GM19025 (cell line): ENCODE results near the gene RAB20.
"Not testable (repeated sequence)": the region's sequence is repeated elsewhere in the genome, so short reads cannot be mapped to it uniquely, and the experiment has no call there.

ENCODE experiments used
- ATAC-seq: cut with Tn5 transposase; IDR thresholded peaks from one replicate; pipeline ENCODE4 v1.9.1; 2021; ENCODE audit warnings: mild to moderate bottlenecking, low read depth, moderate library complexity; ENCODE audit not compliant: unreplicated experiment

The RAB20 gene

DNA sequence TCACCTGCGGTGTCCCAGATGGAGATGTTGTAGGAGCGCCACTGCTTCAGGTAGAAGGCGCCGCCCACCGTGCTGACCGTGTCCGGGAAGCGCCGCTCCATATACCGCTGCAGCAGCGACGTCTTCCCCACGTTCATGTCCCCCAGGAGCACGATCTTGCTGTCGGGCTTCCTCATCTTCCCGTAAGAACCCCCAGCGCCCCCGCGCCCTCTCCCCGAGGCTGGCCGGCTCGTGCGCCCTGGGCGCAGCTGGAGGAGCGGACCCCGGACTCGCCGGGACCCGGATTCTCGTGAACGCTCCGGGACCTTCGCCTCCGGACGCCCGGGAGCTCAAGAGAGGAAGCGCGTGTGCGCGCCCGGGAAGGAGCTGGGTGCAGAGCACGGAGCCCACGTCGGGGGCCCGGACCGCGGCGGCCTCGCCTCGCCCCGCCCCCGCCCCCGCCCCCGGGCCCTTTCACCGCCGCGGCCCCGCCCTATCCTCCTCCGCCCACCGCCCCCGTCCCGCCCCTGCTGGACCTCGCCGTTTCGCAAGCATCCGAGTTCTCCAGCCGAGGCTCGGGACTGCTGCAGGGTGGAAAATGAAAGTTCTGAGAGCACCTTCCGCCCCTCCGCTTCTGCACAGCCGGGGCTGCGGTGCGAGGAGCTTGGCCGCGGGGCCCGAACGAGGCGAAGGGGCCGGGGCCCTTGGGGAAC is at the start of gene RAB20:
RAB20 (minus strand) TSS at position 379 of the 692 bp plus-strand sequence; CDS start at position 176, 203 bp downstream.
- ATAC-seq: peak; percentile 60

DNA sequence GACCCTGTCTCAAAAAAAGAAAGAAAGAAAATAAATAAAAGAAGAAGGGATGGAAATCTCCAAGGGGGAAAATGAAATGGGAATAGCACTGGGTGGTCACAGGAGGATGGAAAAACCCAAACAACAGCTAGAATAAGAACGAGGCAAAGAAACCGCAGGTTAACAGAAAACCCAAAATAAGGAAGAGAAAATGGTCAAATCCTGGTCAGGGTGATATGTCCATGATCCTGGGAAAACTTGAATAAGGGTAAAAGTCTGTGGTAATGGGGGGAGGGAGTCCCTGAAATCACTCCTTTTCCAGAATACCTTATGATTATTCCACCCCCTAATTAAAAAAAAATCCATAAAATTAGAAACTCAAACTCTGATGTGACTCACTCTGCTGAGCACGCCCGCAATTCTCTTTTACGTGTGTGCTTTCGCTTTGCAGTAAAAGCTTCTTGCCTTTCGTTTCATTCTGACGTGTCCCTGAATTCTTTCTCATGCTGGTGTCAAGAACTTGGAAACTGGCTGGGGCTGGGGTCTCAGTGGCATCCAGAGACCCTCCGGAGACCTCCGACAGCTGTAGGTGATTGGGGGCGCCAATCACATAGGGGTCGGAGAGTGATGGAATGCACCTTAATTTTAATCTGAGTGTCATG is 49.6 kb upstream of the RAB20 start:
- ATAC-seq: peak; percentile 37

- no peak for ATAC-seq
Observed at GRCh38 chr13:110607675-110608224, 46.2 kb upstream of the RAB20 start.

DNA sequence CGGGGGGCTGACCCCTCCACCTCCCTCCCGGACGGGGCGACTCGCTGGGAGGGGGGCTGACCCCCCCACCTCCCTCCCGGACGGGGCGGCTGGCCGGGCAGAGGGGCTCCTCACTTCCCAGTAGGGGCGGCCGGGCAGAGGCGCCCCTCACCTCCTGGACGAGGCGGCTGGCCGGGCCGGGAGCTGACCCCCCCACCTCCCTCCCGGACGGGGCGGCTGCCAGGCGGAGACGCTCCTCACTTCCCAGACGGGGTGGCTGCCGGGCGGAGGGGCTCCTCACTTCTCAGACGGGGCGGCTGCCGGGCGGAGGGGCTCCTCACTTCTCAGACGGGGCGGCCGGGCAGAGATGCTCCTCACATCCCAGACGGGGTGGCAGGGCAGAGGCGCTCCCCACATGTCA is 44.8 kb upstream of the RAB20 start:
- ATAC-seq: not testable (repeated sequence)

GRCh38 chr13:110605132-110605531 is 43.6 kb upstream of the RAB20 start:
- ATAC-seq: no peak

- no peak for ATAC-seq
Observed at GRCh38 chr13:110600980-110601379, 39.5 kb upstream of the RAB20 start.

DNA sequence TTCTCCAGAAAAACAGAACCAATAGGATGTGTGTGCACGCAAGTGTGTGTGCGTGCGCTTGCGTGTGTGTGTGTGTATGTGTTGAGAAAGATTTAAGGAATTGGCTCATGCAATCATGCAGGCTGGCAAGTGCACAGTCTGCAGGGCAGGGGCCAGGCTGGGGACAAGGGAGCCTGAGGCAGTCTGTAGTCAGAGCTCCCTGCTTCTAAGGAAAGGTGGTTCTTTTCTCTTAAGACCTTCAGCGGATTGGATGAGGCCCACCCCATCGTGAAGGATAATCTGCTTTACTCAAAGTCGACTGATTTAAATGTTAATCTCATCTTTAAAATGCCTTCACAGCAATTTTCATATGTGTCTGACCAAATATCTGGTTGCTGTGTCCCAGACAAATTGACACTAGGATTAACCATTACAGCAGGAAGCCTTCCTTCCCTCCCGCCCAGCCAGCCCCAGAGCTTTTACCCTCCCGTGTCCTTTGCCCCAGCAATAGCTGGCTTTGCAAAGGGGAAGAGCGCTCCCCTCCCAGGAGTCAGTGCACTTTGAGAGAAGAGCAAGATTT is 38.8 kb upstream of the RAB20 start:
- no peak for ATAC-seq

DNA sequence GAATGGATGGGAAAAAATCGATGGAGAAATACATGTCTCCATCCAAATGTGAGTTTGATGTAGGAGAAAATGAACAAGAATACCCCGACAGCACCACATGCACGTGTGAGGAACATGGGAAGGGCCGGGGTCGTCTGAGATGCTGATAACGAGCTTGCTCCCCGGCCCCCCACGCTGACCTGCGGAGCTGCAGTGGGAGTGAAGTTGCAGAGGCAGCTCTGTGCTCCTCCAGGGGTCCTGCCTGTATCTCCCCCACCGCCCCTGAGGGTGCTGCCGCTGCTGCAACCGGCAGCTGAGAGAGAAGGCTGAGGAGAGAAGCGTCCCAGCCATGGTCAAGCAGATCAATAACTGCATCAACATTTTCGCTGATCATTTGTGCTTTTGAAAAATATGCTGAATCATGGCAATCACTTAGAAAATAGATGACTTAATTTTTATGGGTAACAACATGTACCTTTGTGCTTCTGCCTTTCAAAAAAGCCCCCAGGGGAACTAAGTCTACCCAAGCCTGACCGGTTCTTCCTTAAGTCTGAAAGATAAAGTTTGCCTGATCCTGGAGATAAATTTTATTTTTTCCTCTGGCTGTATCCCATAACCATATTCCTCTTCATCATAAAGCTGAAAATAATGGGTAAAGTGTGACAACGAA is 35.6 kb upstream of the RAB20 start:
- no peak for ATAC-seq

- peak; percentile 67 for ATAC-seq
Observed at GRCh38 chr13:110593430-110594130, 32.1 kb upstream of the RAB20 start.

DNA sequence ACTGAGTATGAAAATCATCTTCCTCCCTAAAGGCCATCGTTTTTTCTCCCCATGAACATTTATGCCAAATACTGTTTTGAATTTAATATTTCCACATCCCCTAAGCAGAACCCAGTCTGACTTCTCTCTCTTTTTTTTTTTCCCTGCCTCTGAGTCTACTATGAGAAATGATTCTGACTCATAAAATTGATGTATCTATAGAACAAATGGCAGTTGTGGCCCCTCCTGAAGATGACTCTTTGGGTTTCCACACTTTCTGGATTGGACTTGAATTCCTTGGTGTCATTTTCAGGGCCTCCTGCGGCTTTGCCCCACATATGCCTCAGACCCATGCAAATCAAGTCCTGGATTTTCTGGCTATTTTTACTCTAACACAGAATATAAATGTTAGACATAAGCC is 31.1 kb upstream of the RAB20 start:
- ATAC-seq: no peak

DNA sequence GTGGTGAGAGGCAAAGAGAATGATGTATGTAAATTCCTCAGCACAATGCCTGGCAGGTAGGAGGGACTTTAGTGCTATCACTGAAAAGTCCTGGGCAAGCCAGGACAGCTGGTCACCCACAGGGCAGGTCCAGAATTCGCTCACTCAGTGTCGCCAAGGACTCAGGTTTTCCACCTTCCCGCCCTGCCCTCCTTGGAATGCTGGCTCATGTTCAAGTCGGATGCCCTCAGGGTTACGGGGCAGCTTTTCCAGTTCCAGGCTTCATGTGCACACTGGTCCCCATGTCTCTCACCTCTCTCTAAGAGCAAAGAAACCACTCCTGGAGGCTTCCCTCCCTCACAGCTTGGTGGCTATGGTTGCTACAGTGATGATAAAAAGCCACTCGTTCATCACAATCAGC is 29.1 kb upstream of the RAB20 start:
- no peak for ATAC-seq

DNA sequence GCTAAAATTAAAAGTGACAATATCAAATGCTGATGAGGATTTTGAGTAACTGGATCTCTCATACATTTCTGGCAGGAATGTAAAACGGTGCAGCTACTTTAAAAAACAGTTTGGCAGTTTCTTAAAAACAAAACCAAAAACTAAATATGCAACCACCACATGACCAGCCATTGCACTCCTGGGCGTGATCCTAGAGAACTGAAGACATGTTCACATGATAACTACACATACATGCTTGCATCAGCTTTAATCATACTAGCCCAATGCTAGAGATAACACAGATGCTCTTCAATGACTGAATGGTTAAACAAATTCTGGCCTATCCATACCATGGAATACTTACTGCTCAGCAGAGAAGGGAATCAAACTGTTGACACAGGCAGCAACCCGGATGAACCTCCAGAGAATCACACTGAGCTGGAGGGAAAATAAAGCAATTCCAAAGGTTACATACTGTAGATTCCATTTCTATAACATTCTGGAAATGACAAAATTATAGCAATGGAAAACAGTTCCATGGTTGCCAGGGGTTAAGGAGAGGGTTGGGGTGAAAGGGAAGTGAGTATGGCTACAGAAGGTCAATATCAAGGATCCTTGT is 28.4 kb upstream of the RAB20 start:
- no peak for ATAC-seq

- no peak for ATAC-seq
Observed at GRCh38 chr13:110583178-110583865, 21.8 kb upstream of the RAB20 start.

GRCh38 chr13:110582421-110582954 is 21.0 kb upstream of the RAB20 start:
- no peak for ATAC-seq

DNA sequence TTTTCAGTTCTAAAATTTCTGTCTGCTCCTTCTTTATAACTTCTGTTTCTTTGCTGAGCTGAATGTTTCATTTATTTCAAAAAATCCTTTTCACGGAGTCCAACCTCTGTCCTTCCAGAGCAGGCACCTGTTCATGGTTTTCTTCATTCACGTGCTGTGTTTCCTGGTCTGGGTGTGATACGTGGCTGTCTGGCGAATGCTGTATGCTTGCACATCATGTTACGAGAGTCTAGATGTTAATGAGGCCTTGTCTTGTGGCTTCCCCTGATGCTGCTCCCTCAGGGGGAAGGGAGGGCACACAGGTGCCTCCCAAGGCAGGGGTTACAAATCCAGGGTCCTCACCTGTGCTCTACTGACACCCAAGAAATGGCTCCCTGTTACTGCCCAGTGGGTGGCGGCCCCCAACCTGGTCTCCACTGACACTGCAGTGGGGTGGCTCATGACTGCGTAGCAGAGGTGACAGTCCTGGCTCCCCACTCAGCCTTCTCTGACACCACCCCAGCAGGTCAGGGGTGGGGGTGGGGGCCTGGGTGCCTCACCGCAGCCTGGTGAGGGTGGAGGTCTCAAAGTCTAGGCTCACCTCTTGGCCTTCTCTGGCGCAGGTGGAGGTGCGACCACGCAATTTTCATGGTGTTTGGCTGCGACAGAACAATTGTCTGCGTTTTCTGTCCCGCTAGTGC is 20.1 kb upstream of the RAB20 start:
- ATAC-seq: no peak

DNA sequence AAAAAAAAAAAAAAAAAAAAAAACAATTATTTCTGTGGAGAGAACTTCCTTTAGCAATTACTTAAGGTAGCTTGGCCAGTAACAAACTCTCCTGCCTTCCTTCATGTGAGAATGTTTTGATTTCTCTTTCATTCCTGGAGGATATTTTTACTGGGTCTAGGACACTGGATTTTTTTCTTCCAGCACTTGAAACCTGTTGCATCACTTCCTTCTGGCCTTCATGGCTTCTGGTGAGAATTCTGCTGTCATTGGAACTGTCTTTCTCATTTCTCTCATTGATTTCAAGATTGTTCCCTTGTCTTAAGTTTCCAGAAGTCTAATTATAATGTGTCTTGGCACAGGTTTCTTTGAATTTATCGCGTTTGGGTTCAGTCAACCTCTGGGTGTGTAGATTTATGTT is 19.3 kb upstream of the RAB20 start:
- no peak for ATAC-seq

DNA sequence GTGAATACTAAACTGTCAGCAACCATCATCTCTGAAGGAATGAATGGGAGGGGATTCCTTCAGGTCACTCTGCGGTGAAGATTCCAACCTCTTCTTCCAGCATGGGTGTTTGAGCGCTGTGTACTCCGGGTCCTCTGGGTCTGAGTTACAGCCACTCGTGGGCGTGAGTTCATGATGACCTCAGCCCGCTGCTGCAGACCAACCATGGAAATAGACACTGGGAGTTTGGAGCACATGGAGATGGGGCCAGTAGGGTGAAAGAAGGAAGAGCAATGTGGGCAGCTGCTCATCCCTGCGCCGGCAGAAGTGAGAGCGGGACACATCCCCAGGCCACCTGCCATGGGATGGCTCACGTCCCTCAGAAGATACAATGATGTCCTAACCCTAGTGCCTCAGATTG is 16.8 kb upstream of the RAB20 start:
- no peak for ATAC-seq

DNA sequence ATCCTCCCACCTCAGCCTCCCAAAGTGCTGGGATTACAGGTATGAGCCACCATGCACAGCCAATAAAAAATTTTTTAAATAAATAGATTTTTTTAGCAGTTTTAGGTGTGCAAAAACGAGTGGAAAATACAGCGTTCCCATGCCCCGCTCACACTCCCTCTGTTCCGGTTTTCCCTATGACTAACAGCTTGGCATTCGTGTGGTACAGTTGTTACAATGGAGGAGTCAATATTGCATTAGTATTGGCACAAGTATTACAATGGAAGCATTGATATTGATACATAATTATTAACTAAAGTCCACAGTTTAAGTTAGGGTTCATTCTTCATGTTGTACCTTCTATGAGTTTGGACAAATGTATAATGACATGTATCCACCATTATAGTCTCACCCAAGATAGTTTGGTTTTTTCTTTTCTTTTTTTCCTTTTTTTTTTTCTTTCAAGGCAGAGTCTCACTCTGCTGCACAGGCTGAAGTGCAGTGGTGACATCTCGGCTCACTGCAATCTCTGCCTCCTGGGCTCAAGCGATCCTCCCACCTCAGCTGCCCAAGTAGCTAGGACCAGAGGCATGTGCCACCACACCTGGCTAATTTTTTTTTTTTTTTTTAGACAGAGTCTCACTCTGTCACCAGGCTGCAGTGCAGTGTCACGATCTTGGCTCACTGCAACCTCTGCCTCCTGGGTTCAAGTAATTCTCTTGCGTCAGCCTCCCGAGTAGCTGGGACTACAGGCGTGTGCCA is 15.4 kb upstream of the RAB20 start:
- ATAC-seq: no peak
